HL-60 (cell line): ENCODE data around the gene MAPRE2.

Experiments
- DNase-seq, 2 experiments: peaks; one replicate each; pipeline ENCODE4 v3.0.0-alpha.2; 2010 to 2020; ENCODE audit warnings: low read depth in 1 of 2, low spot score in 1 of 2
- H3K27ac ChIP-seq: fragments of 250-450 bp; sonication (Bioruptor Pico); replicated peaks from 2 replicates; pipeline ENCODE4 v1.5.1; 2020; ENCODE audit warnings: mild to moderate bottlenecking, moderate library complexity
- H3K27me3 ChIP-seq: fragments of 250-450 bp; sonication (Bioruptor Pico); 2 replicates; pipeline ENCODE4 v1.5.1; 2021; ENCODE audit warnings: mild to moderate bottlenecking, moderate library complexity; ENCODE audit not compliant: insufficient read depth, poor library complexity, severe bottlenecking
- H3K4me3 ChIP-seq: replicated peaks from 2 replicates; pipeline ENCODE4 v1.5.1; 2011; ENCODE audit warnings: mild to moderate bottlenecking, control low read depth, low read length; ENCODE audit not compliant: insufficient read depth
- GABPA ChIP-seq: IDR thresholded peaks from 2 replicates; pipeline ENCODE4 v1.6.1; 2012; ENCODE audit warnings: low read depth
- POLR2AphosphoS5 ChIP-seq: IDR thresholded peaks from 2 replicates; pipeline ENCODE4 v1.6.1; 2012; ENCODE audit warnings: low read depth
- SPI1 ChIP-seq: IDR thresholded peaks from 2 replicates; pipeline ENCODE4 v1.6.1; 2012; ENCODE audit warnings: low read depth, mild to moderate bottlenecking, borderline replicate concordance
- TF ChIP-seq, protein P1 (sequence below): IDR thresholded peaks from one replicate; pipeline ENCODE4 v1.5.1; 2011; ENCODE audit warnings: low read length, control low read depth, inconsistent platforms; ENCODE audit not compliant: insufficient read depth
- TF ChIP-seq, protein P2 (sequence below): IDR thresholded peaks from 2 replicates; pipeline ENCODE4 v1.6.1; 2012; ENCODE audit warnings: low read depth; ENCODE audit not compliant: insufficient replicate concordance

The MAPRE2 gene

DNA sequence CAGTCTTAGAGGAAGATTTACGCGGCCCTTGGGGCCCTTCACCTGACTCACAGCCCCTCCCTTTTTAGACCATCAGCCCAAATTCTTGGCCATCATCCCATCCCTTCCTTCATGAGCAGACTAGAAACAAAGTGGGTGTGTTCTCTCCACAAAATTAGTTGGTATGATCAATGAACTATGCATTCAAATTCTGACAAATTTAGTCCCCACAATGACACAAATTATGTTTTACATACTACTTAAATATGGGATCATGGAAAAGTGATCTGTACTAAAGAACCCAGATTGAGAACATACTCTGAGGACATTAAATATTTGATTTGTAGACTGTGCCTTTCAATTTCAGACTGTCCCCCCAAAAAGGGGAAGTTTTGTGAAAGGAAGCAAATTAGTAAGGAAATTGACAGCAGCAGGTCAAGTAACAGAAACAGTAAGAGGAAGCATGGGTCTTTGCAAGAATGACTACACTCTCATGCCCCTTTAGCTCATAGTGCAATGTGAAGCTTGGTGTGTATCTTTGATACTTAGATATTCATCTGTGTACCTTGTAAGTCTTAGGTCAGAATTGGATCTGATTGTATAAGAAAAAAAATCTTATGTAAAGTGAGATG is 2.2 kb upstream of the MAPRE2 start:
- H3K27me3 ChIP-seq: no peaks in the 10 kb centered on the region
- H3K4me3 ChIP-seq: no peak overlapping the region
- peak overlapping the region; percentile 90 for H3K27ac ChIP-seq
- DNase-seq: peak; percentile 41 to 82
- TF ChIP-seq, protein P1, sequence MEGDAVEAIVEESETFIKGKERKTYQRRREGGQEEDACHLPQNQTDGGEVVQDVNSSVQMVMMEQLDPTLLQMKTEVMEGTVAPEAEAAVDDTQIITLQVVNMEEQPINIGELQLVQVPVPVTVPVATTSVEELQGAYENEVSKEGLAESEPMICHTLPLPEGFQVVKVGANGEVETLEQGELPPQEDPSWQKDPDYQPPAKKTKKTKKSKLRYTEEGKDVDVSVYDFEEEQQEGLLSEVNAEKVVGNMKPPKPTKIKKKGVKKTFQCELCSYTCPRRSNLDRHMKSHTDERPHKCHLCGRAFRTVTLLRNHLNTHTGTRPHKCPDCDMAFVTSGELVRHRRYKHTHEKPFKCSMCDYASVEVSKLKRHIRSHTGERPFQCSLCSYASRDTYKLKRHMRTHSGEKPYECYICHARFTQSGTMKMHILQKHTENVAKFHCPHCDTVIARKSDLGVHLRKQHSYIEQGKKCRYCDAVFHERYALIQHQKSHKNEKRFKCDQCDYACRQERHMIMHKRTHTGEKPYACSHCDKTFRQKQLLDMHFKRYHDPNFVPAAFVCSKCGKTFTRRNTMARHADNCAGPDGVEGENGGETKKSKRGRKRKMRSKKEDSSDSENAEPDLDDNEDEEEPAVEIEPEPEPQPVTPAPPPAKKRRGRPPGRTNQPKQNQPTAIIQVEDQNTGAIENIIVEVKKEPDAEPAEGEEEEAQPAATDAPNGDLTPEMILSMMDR: no peak
- no peak for TF ChIP-seq GABPA
- TF ChIP-seq, protein P2, sequence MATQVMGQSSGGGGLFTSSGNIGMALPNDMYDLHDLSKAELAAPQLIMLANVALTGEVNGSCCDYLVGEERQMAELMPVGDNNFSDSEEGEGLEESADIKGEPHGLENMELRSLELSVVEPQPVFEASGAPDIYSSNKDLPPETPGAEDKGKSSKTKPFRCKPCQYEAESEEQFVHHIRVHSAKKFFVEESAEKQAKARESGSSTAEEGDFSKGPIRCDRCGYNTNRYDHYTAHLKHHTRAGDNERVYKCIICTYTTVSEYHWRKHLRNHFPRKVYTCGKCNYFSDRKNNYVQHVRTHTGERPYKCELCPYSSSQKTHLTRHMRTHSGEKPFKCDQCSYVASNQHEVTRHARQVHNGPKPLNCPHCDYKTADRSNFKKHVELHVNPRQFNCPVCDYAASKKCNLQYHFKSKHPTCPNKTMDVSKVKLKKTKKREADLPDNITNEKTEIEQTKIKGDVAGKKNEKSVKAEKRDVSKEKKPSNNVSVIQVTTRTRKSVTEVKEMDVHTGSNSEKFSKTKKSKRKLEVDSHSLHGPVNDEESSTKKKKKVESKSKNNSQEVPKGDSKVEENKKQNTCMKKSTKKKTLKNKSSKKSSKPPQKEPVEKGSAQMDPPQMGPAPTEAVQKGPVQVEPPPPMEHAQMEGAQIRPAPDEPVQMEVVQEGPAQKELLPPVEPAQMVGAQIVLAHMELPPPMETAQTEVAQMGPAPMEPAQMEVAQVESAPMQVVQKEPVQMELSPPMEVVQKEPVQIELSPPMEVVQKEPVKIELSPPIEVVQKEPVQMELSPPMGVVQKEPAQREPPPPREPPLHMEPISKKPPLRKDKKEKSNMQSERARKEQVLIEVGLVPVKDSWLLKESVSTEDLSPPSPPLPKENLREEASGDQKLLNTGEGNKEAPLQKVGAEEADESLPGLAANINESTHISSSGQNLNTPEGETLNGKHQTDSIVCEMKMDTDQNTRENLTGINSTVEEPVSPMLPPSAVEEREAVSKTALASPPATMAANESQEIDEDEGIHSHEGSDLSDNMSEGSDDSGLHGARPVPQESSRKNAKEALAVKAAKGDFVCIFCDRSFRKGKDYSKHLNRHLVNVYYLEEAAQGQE: no peak
- no peak for TF ChIP-seq POLR2AphosphoS5
- peak; percentile 73; the same call in 1 of the 2 replicates for TF ChIP-seq SPI1

DNA sequence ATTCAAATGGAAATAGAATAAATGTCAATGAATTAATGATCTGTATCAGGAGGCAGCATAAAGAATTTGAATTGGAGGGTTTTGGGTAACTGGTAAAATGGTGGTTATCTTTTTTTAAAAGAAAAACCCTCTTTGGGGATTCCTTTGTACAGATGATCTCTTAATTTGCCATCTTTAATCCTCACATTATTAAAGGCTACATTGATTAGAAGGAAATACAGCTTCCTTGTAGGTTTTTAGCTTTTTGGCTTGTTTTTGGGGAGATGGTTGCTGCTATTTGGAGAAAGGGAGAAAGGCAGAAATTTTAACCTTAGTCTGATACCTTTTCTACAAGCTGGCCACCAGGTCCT is 600 bp upstream of the MAPRE2 start:
- no peak for DNase-seq
- peak overlapping the region; percentile 96 for H3K4me3 ChIP-seq

DNA sequence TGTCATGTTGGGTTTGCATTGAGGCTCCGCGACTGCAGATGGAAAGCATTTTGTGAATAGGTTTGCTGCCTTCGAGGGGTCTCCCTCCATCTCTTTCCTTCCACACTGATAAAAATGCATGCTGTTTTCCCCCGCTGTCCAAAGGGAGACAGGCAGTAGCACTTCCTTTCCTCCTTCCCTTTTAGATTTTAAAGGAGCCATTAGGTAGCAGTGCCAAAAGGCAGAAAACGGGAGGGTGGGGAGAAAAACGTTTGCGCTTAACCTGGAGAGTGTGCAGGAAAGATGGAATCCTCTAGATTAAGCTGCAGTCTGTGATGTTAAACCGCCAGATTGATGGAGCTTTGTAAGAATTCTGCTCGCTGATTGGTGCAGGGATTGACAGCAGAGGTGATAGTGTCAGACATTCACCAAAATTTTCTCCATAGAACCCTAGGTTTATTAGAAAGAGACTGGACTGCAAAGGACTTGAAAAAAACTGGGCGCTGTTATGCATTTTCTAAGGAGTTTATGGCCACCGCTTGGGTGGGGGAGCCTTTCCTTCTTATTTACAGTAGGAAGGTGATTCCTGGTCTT is 688 bp downstream of the MAPRE2 start:
- TF ChIP-seq GABPA (no peak), POLR2AphosphoS5 (no peak)
- DNase-seq: no peak
- peak overlapping the region; percentile 90 for H3K27ac ChIP-seq
- peak overlapping the region; percentile 96 for H3K4me3 ChIP-seq
- H3K27me3 ChIP-seq: no peaks in the 10 kb centered on the region

More for the DNA sequence above, 600 bp upstream of the MAPRE2 start:
- no peaks in the 10 kb centered on the region for H3K27me3 ChIP-seq
- H3K27ac ChIP-seq: peak overlapping the region; percentile 90
- TF ChIP-seq, protein P1: no peak
- TF ChIP-seq GABPA: no peak

DNA sequence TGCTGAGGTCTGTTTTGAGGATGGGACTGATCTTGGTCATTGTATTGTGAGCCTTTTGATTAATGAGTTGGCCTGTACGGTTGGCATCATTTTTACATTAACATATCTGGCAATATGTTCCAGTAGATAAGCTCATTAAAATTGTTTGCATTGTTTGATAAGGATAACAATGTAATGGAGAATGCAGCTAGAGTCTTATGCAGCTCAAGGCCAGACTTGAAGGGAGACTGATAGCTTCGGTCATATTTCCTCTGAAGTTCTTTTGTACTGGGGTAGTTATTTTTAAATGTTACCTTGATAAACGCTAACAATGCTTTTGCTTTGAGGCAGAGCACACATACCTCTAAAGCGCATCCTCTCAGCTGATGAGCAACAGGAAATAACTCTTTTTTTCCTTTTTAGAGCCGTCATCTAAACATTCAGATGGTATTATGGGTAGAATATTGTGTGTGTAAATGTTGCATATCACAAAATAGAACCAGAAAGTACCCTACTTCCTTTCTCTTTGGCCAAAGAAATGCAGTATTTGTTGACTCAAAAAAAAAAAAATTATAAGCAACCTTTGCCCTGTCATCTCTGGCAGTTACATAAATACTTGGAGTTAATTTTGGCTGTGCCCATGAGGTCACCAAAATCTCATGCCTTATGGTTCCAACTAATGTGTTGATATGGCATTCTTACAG is 1.3 kb downstream of the MAPRE2 start:
- no peaks in the 10 kb centered on the region for H3K27me3 ChIP-seq
- H3K4me3 ChIP-seq: peak overlapping the region; percentile 96
- TF ChIP-seq, protein P2: no peak
- TF ChIP-seq, protein P1: no peak
- TF ChIP-seq SPI1: no peak
- TF ChIP-seq GABPA: no peak
- TF ChIP-seq POLR2AphosphoS5: no peak
- H3K27ac ChIP-seq: peak overlapping the region; percentile 90
- no peak for DNase-seq
